PC-9 (cell line): ENCODE data around the gene THOC7.

ENCODE experiments used
- EZH2 ChIP-seq: fragments of 200-600 bp; sonication (generic); IDR thresholded peaks from 2 replicates; pipeline ENCODE4 v1.8.0; 2017; ENCODE audit warnings: antibody characterized with exemption, low read depth
- TF ChIP-seq, protein P1 (sequence below): fragments of 200-600 bp; sonication (generic); conservative IDR thresholded peaks from 2 replicates; pipeline ENCODE4 v1.6.1; 2017; ENCODE audit warnings: mixed run types, antibody characterized with exemption, mild to moderate bottlenecking, moderate library complexity

DNA sequence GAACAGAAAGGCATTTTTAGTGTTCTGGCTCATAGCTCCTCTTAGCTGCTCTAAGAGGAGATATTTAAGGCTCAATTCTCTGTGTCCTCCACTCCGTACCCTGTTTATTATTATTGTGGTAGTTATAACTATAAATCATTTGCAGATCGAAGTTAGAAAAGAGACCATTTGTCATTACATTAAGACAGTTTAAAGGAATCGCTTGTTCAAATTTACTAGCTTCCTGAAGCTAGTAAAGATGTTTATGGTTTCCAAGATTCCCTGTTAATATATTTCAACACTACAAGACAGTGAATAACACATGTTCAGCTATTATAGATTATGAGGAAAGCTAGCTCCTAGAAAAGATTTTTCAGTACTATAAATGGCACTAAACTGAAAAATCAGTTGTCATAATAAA lies 12.7 kb upstream of the THOC7 start:
- TF ChIP-seq, protein P1, sequence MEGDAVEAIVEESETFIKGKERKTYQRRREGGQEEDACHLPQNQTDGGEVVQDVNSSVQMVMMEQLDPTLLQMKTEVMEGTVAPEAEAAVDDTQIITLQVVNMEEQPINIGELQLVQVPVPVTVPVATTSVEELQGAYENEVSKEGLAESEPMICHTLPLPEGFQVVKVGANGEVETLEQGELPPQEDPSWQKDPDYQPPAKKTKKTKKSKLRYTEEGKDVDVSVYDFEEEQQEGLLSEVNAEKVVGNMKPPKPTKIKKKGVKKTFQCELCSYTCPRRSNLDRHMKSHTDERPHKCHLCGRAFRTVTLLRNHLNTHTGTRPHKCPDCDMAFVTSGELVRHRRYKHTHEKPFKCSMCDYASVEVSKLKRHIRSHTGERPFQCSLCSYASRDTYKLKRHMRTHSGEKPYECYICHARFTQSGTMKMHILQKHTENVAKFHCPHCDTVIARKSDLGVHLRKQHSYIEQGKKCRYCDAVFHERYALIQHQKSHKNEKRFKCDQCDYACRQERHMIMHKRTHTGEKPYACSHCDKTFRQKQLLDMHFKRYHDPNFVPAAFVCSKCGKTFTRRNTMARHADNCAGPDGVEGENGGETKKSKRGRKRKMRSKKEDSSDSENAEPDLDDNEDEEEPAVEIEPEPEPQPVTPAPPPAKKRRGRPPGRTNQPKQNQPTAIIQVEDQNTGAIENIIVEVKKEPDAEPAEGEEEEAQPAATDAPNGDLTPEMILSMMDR: no peak
- TF ChIP-seq EZH2: no peak
